ENCODE measurements around the gene PTMS. TPM values are rescaled to one million over a fixed set of nuclear protein-coding genes. Genes with fewer than 3 reads are reported as not detected.

Gene PTMS
- total RNA-seq, 1 donor from 2014 or later: 320 TPM

DNA sequence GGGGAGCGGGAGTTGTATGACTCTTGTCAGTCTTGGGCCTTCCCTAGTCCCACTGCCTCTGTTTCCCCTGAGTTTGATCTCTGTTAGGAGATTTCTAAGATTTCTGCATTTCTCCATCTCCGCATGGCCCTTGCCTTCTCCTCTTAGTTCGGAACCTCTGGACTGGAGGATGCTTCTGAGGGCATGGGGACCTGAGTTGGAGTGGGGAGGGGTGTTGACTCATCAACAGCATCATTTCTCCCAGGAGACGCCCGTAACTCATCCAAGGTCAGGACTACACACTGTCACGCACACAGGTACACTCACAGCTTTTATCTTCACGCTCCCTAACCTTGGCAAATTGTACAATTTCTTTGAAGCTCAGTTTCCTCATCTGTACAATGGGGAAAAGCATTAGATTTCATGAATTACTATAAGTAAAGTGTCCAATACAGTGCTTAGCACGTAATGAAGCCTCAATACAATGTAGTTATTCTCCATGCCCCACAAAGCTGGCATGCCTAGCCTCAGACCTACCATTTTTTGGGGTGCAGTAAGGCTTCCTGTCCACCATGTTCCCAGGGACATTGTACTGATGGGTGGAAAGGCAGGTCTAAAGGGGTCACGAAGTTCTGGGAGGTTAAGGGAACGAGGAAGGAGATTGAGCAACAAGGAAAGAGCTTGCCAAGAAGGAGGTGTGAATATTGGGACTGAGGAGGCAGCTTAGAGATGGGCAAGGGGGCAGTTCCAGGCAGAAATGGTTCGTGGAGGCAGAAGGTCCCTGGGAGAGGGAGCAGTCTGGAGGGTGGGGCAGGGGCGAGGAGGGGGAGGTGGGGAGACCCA lies 5.6 kb downstream of the PTMS start:
- Mint-ChIP-seq H3K27ac (no peak overlapping the region), H3K36me3 (peaks cover 31% of the 10 kb centered on the region), H3K4me1 (peaks cover 21% of the 10 kb centered on the region), H3K27me3 (ENCODE audit: low read depth) (peaks cover 44% of the 10 kb centered on the region), H3K9me3 (no peaks in the 10 kb centered on the region), H3K4me3 (no peak overlapping the region)
- no peak for DNase-seq (ENCODE audit: low spot score in 2 of 2, unreplicated experiment in 2 of 2)
- TF ChIP-seq, protein P1, sequence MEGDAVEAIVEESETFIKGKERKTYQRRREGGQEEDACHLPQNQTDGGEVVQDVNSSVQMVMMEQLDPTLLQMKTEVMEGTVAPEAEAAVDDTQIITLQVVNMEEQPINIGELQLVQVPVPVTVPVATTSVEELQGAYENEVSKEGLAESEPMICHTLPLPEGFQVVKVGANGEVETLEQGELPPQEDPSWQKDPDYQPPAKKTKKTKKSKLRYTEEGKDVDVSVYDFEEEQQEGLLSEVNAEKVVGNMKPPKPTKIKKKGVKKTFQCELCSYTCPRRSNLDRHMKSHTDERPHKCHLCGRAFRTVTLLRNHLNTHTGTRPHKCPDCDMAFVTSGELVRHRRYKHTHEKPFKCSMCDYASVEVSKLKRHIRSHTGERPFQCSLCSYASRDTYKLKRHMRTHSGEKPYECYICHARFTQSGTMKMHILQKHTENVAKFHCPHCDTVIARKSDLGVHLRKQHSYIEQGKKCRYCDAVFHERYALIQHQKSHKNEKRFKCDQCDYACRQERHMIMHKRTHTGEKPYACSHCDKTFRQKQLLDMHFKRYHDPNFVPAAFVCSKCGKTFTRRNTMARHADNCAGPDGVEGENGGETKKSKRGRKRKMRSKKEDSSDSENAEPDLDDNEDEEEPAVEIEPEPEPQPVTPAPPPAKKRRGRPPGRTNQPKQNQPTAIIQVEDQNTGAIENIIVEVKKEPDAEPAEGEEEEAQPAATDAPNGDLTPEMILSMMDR (IDR thresholded peaks at IDR 0.05; ENCODE audit: unreplicated experiment): no peak

GRCh38 chr12:6772331-6772695 lies 6.2 kb downstream of the PTMS start, which contains the start of gene LAG3:
TSS of gene LAG3 (plus strand) at chr12:6772520. CDS start at chr12:6772853, 333 bp downstream.
- Mint-ChIP-seq H3K36me3 (peaks cover 31% of the 10 kb centered on the region), H3K27me3 (ENCODE audit: low read depth) (peaks cover 47% of the 10 kb centered on the region), H3K4me3 (no peak within 1 kb of the TSS), H3K9me3 (no peaks in the 10 kb centered on the region), H3K27ac (no peak within 1 kb of the TSS), H3K4me1 (peaks cover 21% of the 10 kb centered on the region)
- no peak for DNase-seq (ENCODE audit: low spot score in 2 of 2, unreplicated experiment in 2 of 2)
- TF ChIP-seq, protein P1 (IDR thresholded peaks at IDR 0.05; ENCODE audit: unreplicated experiment): no peak

DNA sequence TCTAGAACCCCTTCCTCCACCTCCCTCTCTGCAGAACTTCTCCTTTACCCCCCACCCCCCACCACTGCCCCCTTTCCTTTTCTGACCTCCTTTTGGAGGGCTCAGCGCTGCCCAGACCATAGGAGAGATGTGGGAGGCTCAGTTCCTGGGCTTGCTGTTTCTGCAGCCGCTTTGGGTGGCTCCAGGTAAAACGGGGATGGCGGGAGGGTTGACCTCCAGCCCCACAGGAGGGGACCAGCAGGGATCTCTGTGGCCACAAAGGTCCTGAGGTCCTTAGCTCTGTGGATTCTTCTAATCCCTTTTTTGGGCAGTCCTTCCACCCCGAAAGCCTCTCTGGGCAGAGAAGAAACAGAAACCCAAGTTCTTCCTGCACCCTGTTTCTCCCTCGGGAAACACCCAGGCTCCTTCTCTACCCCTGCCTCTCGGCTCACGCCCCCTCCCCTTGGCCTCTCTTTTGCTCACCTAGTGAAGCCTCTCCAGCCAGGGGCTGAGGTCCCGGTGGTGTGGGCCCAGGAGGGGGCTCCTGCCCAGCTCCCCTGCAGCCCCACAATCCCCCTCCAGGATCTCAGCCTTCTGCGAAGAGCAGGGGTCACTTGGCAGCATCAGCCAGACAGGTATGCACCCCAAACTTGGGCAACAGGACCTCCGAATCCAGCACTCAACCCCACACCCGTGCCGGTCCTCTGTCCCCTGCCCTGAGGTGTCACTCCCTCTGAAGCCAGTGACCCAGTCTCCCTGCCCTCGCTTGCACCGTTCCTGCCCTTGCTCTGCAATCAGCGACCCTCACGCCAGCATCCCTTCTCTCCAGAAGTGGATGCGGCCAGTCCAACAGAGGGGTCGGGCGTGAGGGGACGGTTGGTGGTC lies 6.8 kb downstream of the PTMS start:
- Mint-ChIP-seq H3K36me3 (peaks cover 31% of the 10 kb centered on the region), H3K9me3 (no peaks in the 10 kb centered on the region), H3K4me3 (no peak overlapping the region), H3K27ac (no peak overlapping the region), H3K27me3 (ENCODE audit: low read depth) (peaks cover 54% of the 10 kb centered on the region), H3K4me1 (peaks cover 18% of the 10 kb centered on the region)
- TF ChIP-seq, protein P1 (IDR thresholded peaks at IDR 0.05; ENCODE audit: unreplicated experiment): no peak
- DNase-seq (ENCODE audit: low spot score in 2 of 2, unreplicated experiment in 2 of 2): no peak

DNA sequence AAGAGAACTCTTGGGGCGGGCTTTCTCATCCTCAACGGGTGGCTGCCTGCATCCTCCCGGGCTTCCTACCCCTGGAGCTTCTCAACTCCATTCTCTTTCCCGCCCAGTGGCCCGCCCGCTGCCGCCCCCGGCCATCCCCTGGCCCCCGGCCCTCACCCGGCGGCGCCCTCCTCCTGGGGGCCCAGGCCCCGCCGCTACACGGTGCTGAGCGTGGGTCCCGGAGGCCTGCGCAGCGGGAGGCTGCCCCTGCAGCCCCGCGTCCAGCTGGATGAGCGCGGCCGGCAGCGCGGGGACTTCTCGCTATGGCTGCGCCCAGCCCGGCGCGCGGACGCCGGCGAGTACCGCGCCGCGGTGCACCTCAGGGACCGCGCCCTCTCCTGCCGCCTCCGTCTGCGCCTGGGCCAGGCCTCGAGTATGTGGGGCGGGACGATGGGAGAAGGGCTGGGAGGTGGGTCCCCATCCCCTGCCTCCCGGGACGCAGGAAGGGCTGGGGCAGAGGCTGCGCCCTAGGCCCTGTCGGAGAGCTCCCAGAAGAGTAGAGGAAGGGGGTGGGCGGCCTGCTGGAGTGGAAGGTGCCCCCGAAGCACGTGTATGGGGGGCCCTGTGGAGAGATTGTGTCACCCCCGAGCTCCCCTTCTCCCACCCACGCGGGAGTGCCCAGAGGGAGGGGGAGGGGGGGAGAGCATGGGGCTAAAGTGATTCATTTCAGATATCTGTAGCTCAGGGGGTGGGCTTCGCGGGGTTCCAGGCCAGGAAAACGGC lies 7.6 kb downstream of the PTMS start:
- no peak for DNase-seq (ENCODE audit: low spot score in 2 of 2, unreplicated experiment in 2 of 2)
- Mint-ChIP-seq H3K27me3 (ENCODE audit: low read depth) (peaks cover 62% of the 10 kb centered on the region), H3K36me3 (peaks cover 31% of the 10 kb centered on the region), H3K9me3 (no peaks in the 10 kb centered on the region), H3K4me1 (peaks cover 18% of the 10 kb centered on the region), H3K4me3 (no peak overlapping the region), H3K27ac (no peak overlapping the region)
- TF ChIP-seq, protein P1 (IDR thresholded peaks at IDR 0.05; ENCODE audit: unreplicated experiment): no peak

- no peaks in the 10 kb centered on the region for H3K9me3 Mint-ChIP-seq
- peak overlapping the region; percentile 20 for H3K4me3 Mint-ChIP-seq
- peaks cover 15% of the 10 kb centered on the region for H3K4me1 Mint-ChIP-seq
- DNase-seq (ENCODE audit: low spot score in 2 of 2, unreplicated experiment in 2 of 2): no peak
- peaks cover 31% of the 10 kb centered on the region for H3K36me3 Mint-ChIP-seq
- H3K27ac Mint-ChIP-seq: no peak overlapping the region
- peaks cover 63% of the 10 kb centered on the region for H3K27me3 Mint-ChIP-seq (ENCODE audit: low read depth)
- TF ChIP-seq, protein P1 (IDR thresholded peaks at IDR 0.05; ENCODE audit: unreplicated experiment): no peak
Observed at GRCh38 chr12:6774499-6775062, 8.4 kb downstream of the PTMS start.
